SK-N-SH (cell line): Measurements from ENCODE around the gene SNRNP70. TPM values are rescaled to one million over a fixed set of nuclear protein-coding genes. Genes with fewer than 3 reads are reported as not detected.
"Not testable (repeated sequence)": the region's sequence is repeated elsewhere in the genome, so short reads cannot be mapped to it uniquely, and the experiment has no call there.

Source experiments
- CTCF ChIA-PET: fragments of 300-600, 350-600 bp; formaldehyde crosslinking; extraction: SDS; loops from one replicate; lab custom pipeline; 2021; lab: Yijun Ruan, JAX
- POLR2A ChIA-PET: fragments of 350-600 bp; sonication (Branson Sonifier 250); formaldehyde crosslinking; extraction: SDS; loops from one replicate; lab custom pipeline; 2020; ENCODE audit warnings: antibody characterized with exemption, inconsistent platforms; lab: Yijun Ruan, JAX
- DNase-seq: peaks from one replicate; pipeline ENCODE4 v3.0.0; 2012
- H2AFZ ChIP-seq: fragments of 200-600 bp; sonication (generic); 2 replicates; pipeline ENCODE4 v1.8.1; 2016; ENCODE audit warnings: antibody characterized with exemption, mild to moderate bottlenecking, low read depth
- H3F3A ChIP-seq: fragments of 200-600 bp; sonication (generic); replicated peaks from 2 replicates; pipeline ENCODE3; 2016; ENCODE audit warnings: antibody characterized with exemption, mild to moderate bottlenecking; ENCODE audit not compliant: insufficient read depth
- H3K27ac ChIP-seq, 2 experiments: fragments of 200-500 bp in 1 of 2; fragments of 200-600 bp in 1 of 2; sonication (Bioruptor generic) in 1 of 2; sonication (generic), shearing (Covaris generic) in 1 of 2; 2 replicates each; pipeline versions ENCODE4 v1.5.1 to v1.6.1; 2014 to 2016; ENCODE audit warnings: low read depth in 2 of 2, inconsistent platforms in 1 of 2, low read length in 1 of 2, mild to moderate bottlenecking in 1 of 2, mixed read lengths in 1 of 2
- H3K27me3 ChIP-seq: fragments of 200-600 bp; sonication (generic), shearing (Covaris generic); 2 replicates; pipeline ENCODE4 v1.6.1; 2016; ENCODE audit warnings: mixed run types; ENCODE audit not compliant: insufficient read depth
- H3K36me3 ChIP-seq, 2 experiments: fragments of 200-500 bp in 1 of 2; fragments of 200-600 bp in 1 of 2; sonication (Bioruptor generic) in 1 of 2; sonication (generic) in 1 of 2; replicated peaks in 1 of 2; 2 replicates each; pipeline versions ENCODE3 to v1.5.1; 2014 to 2016; ENCODE audit warnings: low read length in 1 of 2, mild to moderate bottlenecking in 1 of 2; ENCODE audit not compliant: insufficient read depth in 2 of 2, control insufficient read depth in 1 of 2
- H3K4me1 ChIP-seq, 2 experiments: fragments of 200-500 bp in 1 of 2; fragments of 200-600 bp in 1 of 2; sonication (Bioruptor generic) in 1 of 2; sonication (generic), shearing (Covaris generic) in 1 of 2; 2 replicates each; pipeline versions ENCODE4 v1.5.1 to v1.6.1; 2014 to 2016; ENCODE audit warnings: low read depth in 1 of 2, low read length in 1 of 2, mixed run types in 1 of 2; ENCODE audit not compliant: insufficient read depth in 2 of 2, control insufficient read depth in 1 of 2
- H3K4me2 ChIP-seq: fragments of 200-600 bp; sonication (generic), shearing (Covaris generic); 2 replicates; pipeline ENCODE4 v1.6.1; 2017; ENCODE audit warnings: mixed run types
- H3K4me3 ChIP-seq, 2 experiments: fragments of 200-500 bp in 1 of 2; fragments of 200-600 bp in 1 of 2; sonication (Bioruptor generic) in 1 of 2; sonication (generic), shearing (Covaris generic) in 1 of 2; 2 replicates each; pipeline versions ENCODE4 v1.5.1 to v1.8.1; 2014 to 2016; ENCODE audit warnings: low read depth in 2 of 2, inconsistent platforms in 1 of 2, low read length in 1 of 2, mild to moderate bottlenecking in 1 of 2, mixed read lengths in 1 of 2, moderate library complexity in 1 of 2
- H3K79me2 ChIP-seq: fragments of 200-600 bp; sonication (generic); 2 replicates; pipeline ENCODE4 v1.8.1; 2017; ENCODE audit warnings: mild to moderate bottlenecking; ENCODE audit not compliant: insufficient read depth
- H3K9ac ChIP-seq: fragments of 200-600 bp; sonication (generic); 2 replicates; pipeline ENCODE4 v1.6.1; 2017; ENCODE audit warnings: mixed run types
- H3K9me2 ChIP-seq: fragments of 200-600 bp; sonication (generic); 2 replicates; pipeline ENCODE4 v1.6.1; 2017; ENCODE audit warnings: mixed run types
- H3K9me3 ChIP-seq: fragments of 200-600 bp; sonication (generic); 2 replicates; pipeline ENCODE4 v1.6.1; 2017; ENCODE audit warnings: mixed run types, mild to moderate bottlenecking, moderate library complexity
- H4K20me1 ChIP-seq: fragments of 200-600 bp; sonication (generic); 2 replicates; pipeline ENCODE4 v1.6.1; 2017; ENCODE audit warnings: mild to moderate bottlenecking, mixed run types; ENCODE audit not compliant: insufficient read depth
- CTCF ChIP-seq: fragments of 200-600 bp; sonication (generic); IDR thresholded peaks from 2 replicates; pipeline ENCODE4 v1.6.1; 2017; ENCODE audit warnings: antibody characterized with exemption, mild to moderate bottlenecking, moderate library complexity
- EP300 ChIP-seq, 2 experiments: IDR thresholded peaks; 2 replicates each; pipeline versions ENCODE4 v1.4.0 to v1.6.1; 2012; ENCODE audit warnings: borderline replicate concordance in 1 of 2, low read depth in 1 of 2, low read length in 1 of 2
- FOSL2 ChIP-seq: IDR thresholded peaks from 2 replicates; pipeline ENCODE4 v1.4.0; 2012; ENCODE audit warnings: low read depth, mild to moderate bottlenecking, moderate library complexity, borderline replicate concordance
- JUND ChIP-seq: IDR thresholded peaks from 2 replicates; pipeline ENCODE4 v1.4.0; 2012
- MAX ChIP-seq: IDR thresholded peaks from 2 replicates; pipeline ENCODE4 v1.4.0; 2012; ENCODE audit warnings: low read depth
- MXI1 ChIP-seq: IDR thresholded peaks from 2 replicates; pipeline ENCODE4 v1.6.1; 2012; ENCODE audit warnings: mild to moderate bottlenecking, low read depth, low read length, improper control_type of control experiment
- NFIC ChIP-seq: IDR thresholded peaks from 2 replicates; pipeline ENCODE4 v1.4.0; 2012; ENCODE audit warnings: borderline replicate concordance
- NRF1 ChIP-seq: IDR thresholded peaks from 2 replicates; pipeline ENCODE4 v1.6.1; 2012; ENCODE audit warnings: low read depth, mild to moderate bottlenecking, low read length
- RXRA ChIP-seq: IDR thresholded peaks from 2 replicates; pipeline ENCODE4 v1.4.0; 2012; ENCODE audit warnings: low read depth, mild to moderate bottlenecking, borderline replicate concordance
- SIN3A ChIP-seq: IDR thresholded peaks from 2 replicates; pipeline ENCODE4 v1.6.1; 2012; ENCODE audit warnings: low read depth, mild to moderate bottlenecking, low read length, moderate library complexity, borderline replicate concordance
- TAF1 ChIP-seq: IDR thresholded peaks from 2 replicates; pipeline ENCODE4 v1.6.1; 2012; ENCODE audit warnings: low read depth, mild to moderate bottlenecking, low read length, moderate library complexity, borderline replicate concordance
- WGBS: methylation state at CpG from one replicate; pipeline ENCODE4 v1.1.6; 2017; ENCODE audit warnings: low lambda C conversion rate; 5-methylcytosine and 5-hydroxymethylcytosine counted together
- polyA plus RNA-seq, 3 experiments: library from polyadenylated mRNA; depleted of rRNA; stranded (reverse); fragments of >200 nt; gene quantifications; 2 replicates each; pipeline ENCODE4 v1.2.3, GENCODE V29; 2012

Gene SNRNP70
- polyA plus RNA-seq, 1 of the 3 experiments (the other 2 are of a cell fraction) = 359 TPM

GRCh38 chr19:49049834-49050233 is 35.4 kb upstream of the SNRNP70 start:
- 61% methylated on average over 3 of the region's 4 CpGs for WGBS
- H3K27me3 ChIP-seq, POLR2A ChIA-PET, H3K27ac ChIP-seq, H2AFZ ChIP-seq, H3K4me2 ChIP-seq, H3K9me3 ChIP-seq, H3K4me3 ChIP-seq, H3K9me2 ChIP-seq, H3K9ac ChIP-seq, H4K20me1 ChIP-seq, DNase-seq, CTCF ChIA-PET, H3K36me3 ChIP-seq, H3K4me1 ChIP-seq, H3F3A ChIP-seq, H3K79me2 ChIP-seq: not testable (repeated sequence)

- H3K27me3 ChIP-seq, H3K36me3 ChIP-seq, H3F3A ChIP-seq, H3K4me3 ChIP-seq, H3K79me2 ChIP-seq, H4K20me1 ChIP-seq, POLR2A ChIA-PET, H3K9me3 ChIP-seq, H3K9me2 ChIP-seq, H3K9ac ChIP-seq, H3K4me1 ChIP-seq, DNase-seq: not testable (repeated sequence)
- peak; percentile 30; the same call in 1 of the 2 replicates for TF ChIP-seq FOSL2
- Histone ChIP-seq H3K27ac (peak overlapping the region in 1 of 2 experiments; percentile 44; a peak in 1 of 4 replicates), H2AFZ (peak overlapping the region; percentile 46; the same call in 1 of the 2 replicates), H3K4me2 (peak overlapping the region; percentile 37; the same call in 1 of the 2 replicates)
- CTCF ChIA-PET = interaction anchor here (1.0 kb wide), 1 partner anchor 9 kb away, joined by 3 read pairs; no protein-coding TSS in a partner anchor
- WGBS = 40% methylated on average over 5 of the region's 24 CpGs
Observed at GRCh38 chr19:49050376-49051033, 34.7 kb upstream of the SNRNP70 start.

GRCh38 chr19:49056101-49056901 is 28.9 kb upstream of the SNRNP70 start:
- CTCF ChIA-PET = interaction anchor here (0.9 to 3.2 kb wide), 5 partner anchors 13 to 169 kb away, joined by 4 to 13 read pairs (median 6); no protein-coding TSS in a partner anchor
- POLR2A ChIA-PET = no interaction called here

More at GRCh38 chr19:49056101-49056901, 28.9 kb upstream of the SNRNP70 start:
- Histone ChIP-seq H4K20me1 (no peaks in the 10 kb centered on the region), H3K27me3 (no peaks in the 10 kb centered on the region), H3K9ac (peak overlapping the region; percentile 62; the same call in 1 of the 2 replicates), H3K9me3 (no peaks in the 10 kb centered on the region), H3F3A (peaks cover 14% of the 10 kb centered on the region), H2AFZ (peak overlapping the region; percentile 82), H3K36me3 (no peaks in the 10 kb centered on the region), H3K79me2 (peaks cover 48% of the 10 kb centered on the region), H3K4me1 (peaks cover 0 to 15% of the 10 kb centered on the region in 2 experiments; a peak in 2 of 4 replicates), H3K4me2 (peak overlapping the region; percentile 93), H3K27ac (peak overlapping the region in 1 of 2 experiments; percentile 40; a peak in 1 of 4 replicates), H3K9me2 (no peaks in the 10 kb centered on the region), H3K4me3 (peak overlapping the region; percentile 55 to 71)
- WGBS = 5% methylated on average over 22 of the region's 63 CpGs
- peak; percentile 91 for DNase-seq
- no peak for TF ChIP-seq SIN3A
- TF ChIP-seq TAF1 = 0 out of 2 replicates have a peak, but pooled peaks have one; percentile 29
- no peak for TF ChIP-seq JUND
- peak; percentile 22; the same call in 1 of the 2 replicates for TF ChIP-seq MXI1
- no peak for TF ChIP-seq NRF1
- TF ChIP-seq EP300 (IDR thresholded peaks at IDR 0.05; ENCODE audit: borderline replicate concordance in 1 of 2, low read depth in 1 of 2, low read length in 1 of 2) = no peak
- peak; percentile 39 for TF ChIP-seq CTCF
- TF ChIP-seq MAX = peak; percentile 71; the same call in 1 of the 2 replicates
- TF ChIP-seq NFIC = no peak
- no peak for TF ChIP-seq RXRA
